Breast epithelium (tissue), 4 donors: ENCODE results near the gene ABCC1. TPM values are rescaled to one million over a fixed set of nuclear protein-coding genes. Genes with fewer than 3 reads are reported as not detected.

Source experiments
- DNase-seq, 2 donors: peaks; one replicate each; pipeline ENCODE4 v3.0.0-alpha.2; 2019; ENCODE audit warnings: low spot score in 2 of 2
- H3K27ac ChIP-seq, 2 donors: fragments of 200-600 bp; sonication (generic) in 1 of 2; one replicate each; pipeline ENCODE4 v1.5.1; 2016 to 2019; ENCODE audit warnings: mild to moderate bottlenecking in 1 of 2
- H3K27me3 ChIP-seq, 2 donors: fragments of 200-600 bp; sonication (generic) in 1 of 2; one replicate each; pipeline versions ENCODE4 v1.5.1 to v1.6.0; 2017 to 2019; ENCODE audit warnings: control low read depth in 1 of 2, mild to moderate bottlenecking in 1 of 2
- H3K36me3 ChIP-seq: fragments of 200-600 bp; one replicate; pipeline ENCODE4 v1.5.1; 2019
- H3K4me1 ChIP-seq, 2 donors: fragments of 200-600 bp; sonication (generic); one replicate each; pipeline ENCODE4 v1.5.1; 2016 to 2019; ENCODE audit warnings: control low read depth in 1 of 2
- H3K4me3 ChIP-seq, 3 donors: fragments of 200-600 bp; sonication (generic); 1 replicate in 2 of 3; 2 replicates in 1 of 3; pipeline ENCODE4 v1.5.1; 2016 to 2019; ENCODE audit warnings: mild to moderate bottlenecking in 3 of 3, moderate library complexity in 2 of 3
- H3K9me3 ChIP-seq, 2 donors: fragments of 200-600 bp; sonication (generic) in 1 of 2; one replicate each; pipeline ENCODE4 v1.5.1; 2016 to 2019; ENCODE audit warnings: control low read depth in 1 of 2
- POLR2A ChIP-seq: fragments of 450-650 bp; IDR thresholded peaks from one replicate; pipeline ENCODE4 v1.6.1; 2016; ENCODE audit warnings: antibody characterized with exemption, mild to moderate bottlenecking, moderate library complexity
- POLR2AphosphoS5 ChIP-seq, 3 donors: sonication (generic); formaldehyde crosslinking; IDR thresholded peaks; one replicate each; pipeline ENCODE4 v1.6.1; 2017; ENCODE audit warnings: antibody characterized with exemption in 3 of 3
- intact Hi-C: fragments of 100-400 bp; cut with DNase I; formaldehyde crosslinking; loops from one replicate; pipeline ENCODE4 v1.15.1; 2023; ENCODE audit warnings: low total_unique reads
- total RNA-seq, 3 donors: library from RNA; depleted of rRNA; stranded (reverse); fragments of >200 nt; gene quantifications; one replicate each; pipeline ENCODE4 v1.1.0, GENCODE V29; 2016
- TF ChIP-seq, protein P1 (sequence below), 3 donors: fragments of 450-650 bp; IDR thresholded peaks; one replicate each; pipeline ENCODE4 v1.5.1; 2016 to 2017; ENCODE audit warnings: antibody characterized with exemption in 3 of 3, mild to moderate bottlenecking in 3 of 3, moderate library complexity in 3 of 3

The ABCC1 gene
- total RNA-seq, 3 donors from 2014 or later: 14.6 to 26.9 (median 21.3) TPM

DNA sequence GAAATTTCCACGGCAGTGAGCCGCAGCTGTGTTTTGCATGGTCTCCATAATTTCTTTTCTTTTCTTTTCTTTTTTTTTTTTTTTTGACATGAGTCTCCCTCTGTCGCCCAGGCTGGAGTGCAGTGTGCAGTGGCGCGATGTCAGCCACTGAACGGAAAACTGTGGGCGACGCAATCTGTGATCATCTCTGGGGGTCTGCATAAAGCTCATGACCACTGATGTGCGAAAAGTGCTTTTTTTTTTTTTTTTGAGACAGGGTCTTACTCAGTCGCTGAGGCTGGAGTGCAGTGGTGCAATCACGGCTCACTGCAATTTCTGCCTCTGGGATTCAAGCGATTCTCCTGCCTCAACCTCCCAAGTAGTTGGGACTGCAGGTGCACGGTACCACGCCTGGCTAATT lies 156.2 kb downstream of the ABCC1 start:
- H3K27ac ChIP-seq: no peak overlapping the region
- TF ChIP-seq, protein P1, sequence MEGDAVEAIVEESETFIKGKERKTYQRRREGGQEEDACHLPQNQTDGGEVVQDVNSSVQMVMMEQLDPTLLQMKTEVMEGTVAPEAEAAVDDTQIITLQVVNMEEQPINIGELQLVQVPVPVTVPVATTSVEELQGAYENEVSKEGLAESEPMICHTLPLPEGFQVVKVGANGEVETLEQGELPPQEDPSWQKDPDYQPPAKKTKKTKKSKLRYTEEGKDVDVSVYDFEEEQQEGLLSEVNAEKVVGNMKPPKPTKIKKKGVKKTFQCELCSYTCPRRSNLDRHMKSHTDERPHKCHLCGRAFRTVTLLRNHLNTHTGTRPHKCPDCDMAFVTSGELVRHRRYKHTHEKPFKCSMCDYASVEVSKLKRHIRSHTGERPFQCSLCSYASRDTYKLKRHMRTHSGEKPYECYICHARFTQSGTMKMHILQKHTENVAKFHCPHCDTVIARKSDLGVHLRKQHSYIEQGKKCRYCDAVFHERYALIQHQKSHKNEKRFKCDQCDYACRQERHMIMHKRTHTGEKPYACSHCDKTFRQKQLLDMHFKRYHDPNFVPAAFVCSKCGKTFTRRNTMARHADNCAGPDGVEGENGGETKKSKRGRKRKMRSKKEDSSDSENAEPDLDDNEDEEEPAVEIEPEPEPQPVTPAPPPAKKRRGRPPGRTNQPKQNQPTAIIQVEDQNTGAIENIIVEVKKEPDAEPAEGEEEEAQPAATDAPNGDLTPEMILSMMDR (IDR thresholded peaks at IDR 0.05): no peak
- TF ChIP-seq POLR2A (no peak), POLR2AphosphoS5 (IDR thresholded peaks at IDR 0.05) (no peak)
- H3K9me3 ChIP-seq: no peaks in the 10 kb centered on the region
- no peak overlapping the region for H3K4me3 ChIP-seq
- H3K36me3 ChIP-seq: no peaks in the 10 kb centered on the region
- H3K27me3 ChIP-seq: no peaks in the 10 kb centered on the region
- intact Hi-C loops: no loop called here
- DNase-seq: no peak
- H3K4me1 ChIP-seq: no peaks in the 10 kb centered on the region

DNA sequence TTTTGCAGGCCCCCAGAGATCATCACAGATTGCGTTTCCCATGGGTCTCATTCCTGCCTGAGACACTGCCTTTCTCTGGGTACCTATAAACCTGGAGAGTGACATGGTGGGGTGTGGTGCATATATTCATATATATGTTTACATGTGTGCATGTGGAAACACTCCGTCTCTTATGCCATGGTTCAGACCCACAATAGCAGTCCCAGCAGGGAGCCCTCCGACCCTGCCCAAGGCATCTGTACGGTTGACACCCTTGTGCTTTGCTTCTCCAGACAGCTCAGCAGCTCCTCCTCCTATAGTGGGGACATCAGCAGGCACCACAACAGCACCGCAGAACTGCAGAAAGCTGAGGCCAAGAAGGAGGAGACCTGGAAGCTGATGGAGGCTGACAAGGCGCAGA lies 157.1 kb downstream of the ABCC1 start:
- TF ChIP-seq POLR2A (no peak), POLR2AphosphoS5 (IDR thresholded peaks at IDR 0.05) (no peak)
- TF ChIP-seq, protein P1 (IDR thresholded peaks at IDR 0.05): no peak
- DNase-seq: no peak
- H3K4me3 ChIP-seq: no peak overlapping the region
- H3K36me3 ChIP-seq: no peaks in the 10 kb centered on the region
- H3K27ac ChIP-seq: no peak overlapping the region
- H3K27me3 ChIP-seq: no peaks in the 10 kb centered on the region
- intact Hi-C loops: no loop called here
- H3K4me1 ChIP-seq: no peaks in the 10 kb centered on the region
- no peaks in the 10 kb centered on the region for H3K9me3 ChIP-seq

DNA sequence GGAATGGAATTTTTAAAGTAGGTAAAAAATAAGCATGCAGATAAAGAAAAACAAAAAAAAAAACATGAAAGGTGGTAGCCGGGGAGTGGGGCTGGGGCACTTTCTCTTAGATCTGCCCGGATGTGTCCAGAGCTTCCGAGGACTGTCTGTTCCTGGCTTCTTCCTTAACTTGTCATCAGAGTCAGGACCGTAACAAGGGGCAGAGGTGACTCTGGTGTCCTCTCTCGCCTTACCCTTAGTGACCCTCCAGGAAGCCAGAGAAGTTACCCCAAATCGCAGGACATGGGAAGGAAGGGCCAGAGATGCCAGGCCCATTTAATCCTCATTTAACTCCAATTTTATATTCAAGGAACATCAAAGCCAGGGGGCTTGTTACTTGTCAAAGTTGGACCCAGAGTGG lies 158.4 kb downstream of the ABCC1 start:
- H3K36me3 ChIP-seq: no peaks in the 10 kb centered on the region
- intact Hi-C loops: loop anchor here (2.0 kb wide), 1 partner anchor 75 kb away; no protein-coding TSS in a partner anchor
- no peaks in the 10 kb centered on the region for H3K4me1 ChIP-seq
- no peak overlapping the region for H3K4me3 ChIP-seq
- H3K9me3 ChIP-seq: no peaks in the 10 kb centered on the region
- H3K27me3 ChIP-seq: no peaks in the 10 kb centered on the region
- no peak overlapping the region for H3K27ac ChIP-seq
- TF ChIP-seq, protein P1 (IDR thresholded peaks at IDR 0.05): no peak
- no peak for TF ChIP-seq POLR2AphosphoS5 (IDR thresholded peaks at IDR 0.05)
- no peak for TF ChIP-seq POLR2A
- DNase-seq: no peak

DNA sequence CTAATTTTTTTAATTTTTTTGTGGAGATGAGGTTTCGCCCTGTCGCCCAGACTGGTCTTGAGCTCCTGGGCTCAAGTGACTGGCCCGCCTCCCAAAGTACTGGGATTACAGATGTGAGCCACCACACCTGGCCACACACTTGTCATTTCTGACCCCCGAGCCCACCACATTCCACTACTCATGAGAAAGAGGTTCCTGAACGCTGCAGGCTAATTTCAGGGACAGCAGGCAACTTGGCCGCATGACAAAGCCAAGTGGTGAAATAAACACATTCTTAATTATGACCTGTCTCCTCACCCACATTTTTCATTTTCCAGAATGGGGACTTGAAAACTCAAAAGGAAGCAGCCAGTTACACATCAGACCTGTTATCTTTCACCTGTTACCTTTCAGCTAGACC lies 159.3 kb downstream of the ABCC1 start:
- no peaks in the 10 kb centered on the region for H3K27me3 ChIP-seq
- intact Hi-C loops: loop anchor here (2.0 kb wide), 1 partner anchor 76 kb away; no protein-coding TSS in a partner anchor
- no peak for DNase-seq
- H3K27ac ChIP-seq: no peak overlapping the region
- no peaks in the 10 kb centered on the region for H3K9me3 ChIP-seq
- TF ChIP-seq POLR2AphosphoS5 (IDR thresholded peaks at IDR 0.05): no peak
- no peaks in the 10 kb centered on the region for H3K36me3 ChIP-seq
- H3K4me1 ChIP-seq: no peaks in the 10 kb centered on the region
- H3K4me3 ChIP-seq: no peak overlapping the region

DNA sequence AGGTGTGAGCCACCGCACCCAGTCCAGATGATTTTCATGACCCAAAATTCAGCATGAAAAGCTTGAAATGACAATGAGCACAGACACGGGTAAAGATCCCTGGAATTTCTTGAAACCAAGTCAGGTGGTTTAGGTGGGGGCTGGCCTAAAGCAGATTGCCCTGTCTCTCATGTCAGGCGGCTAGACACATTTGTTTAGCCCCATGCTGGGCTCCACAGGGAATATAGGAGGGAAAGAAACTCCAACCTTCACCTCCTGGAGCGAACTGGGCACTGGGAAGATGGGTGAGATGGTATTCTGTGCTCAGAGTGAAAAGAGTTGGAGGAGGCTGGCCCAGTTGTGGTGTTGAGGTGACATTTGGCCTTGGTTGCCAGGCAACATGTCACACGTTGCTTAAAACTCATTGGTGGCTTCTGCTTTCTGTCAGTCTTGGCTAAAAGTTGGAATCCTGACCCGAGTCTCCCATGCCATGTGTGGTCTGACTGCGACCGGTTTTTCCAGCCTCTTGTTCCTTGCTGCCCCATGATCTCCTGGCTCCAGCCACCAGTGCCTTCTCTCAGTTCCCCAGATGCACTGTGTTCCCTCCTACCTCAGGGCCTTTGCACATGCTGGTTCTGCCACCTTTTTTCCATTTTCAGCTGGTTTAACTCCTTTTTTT lies 160.2 kb downstream of the ABCC1 start:
- no peak overlapping the region for H3K27ac ChIP-seq
- no peaks in the 10 kb centered on the region for H3K27me3 ChIP-seq
- no peaks in the 10 kb centered on the region for H3K4me1 ChIP-seq
- TF ChIP-seq POLR2AphosphoS5 (IDR thresholded peaks at IDR 0.05) (no peak), POLR2A (no peak)
- TF ChIP-seq, protein P1 (IDR thresholded peaks at IDR 0.05): no peak
- intact Hi-C loops: loop anchor here (2.0 kb wide), 1 partner anchor 77 kb away; no protein-coding TSS in a partner anchor
- DNase-seq: no peak
- no peaks in the 10 kb centered on the region for H3K9me3 ChIP-seq
- no peaks in the 10 kb centered on the region for H3K36me3 ChIP-seq
- H3K4me3 ChIP-seq: no peak overlapping the region
